Activated CD8-positive, alpha-beta memory T cell treated with anti-CD3 and anti-CD28 coated beads, Interleukin-2, amount 10 ng/mL, durations not matched to agents 7 days and 5 days (primary cell): ENCODE results near the gene LYRM2. TPM values are rescaled to one million over a fixed set of nuclear protein-coding genes. Genes with fewer than 3 reads are reported as not detected.

Experiments
- ATAC-seq: fragments of 150-1000 bp; cut with Tn5 transposase; one replicate; pipeline ENCODE4 v1.10.0; 2021; ENCODE audit warnings: moderate library complexity
- CTCF ChIA-PET: fragments of 350-600 bp; sonication (Branson Sonifier 250); formaldehyde crosslinking; loops from one replicate; lab custom pipeline; 2021; ENCODE audit warnings: antibody characterized with exemption; lab: Charles Lee
- DNase-seq: peaks from one replicate; pipeline ENCODE4 v3.0.0-alpha.2; 2020
- H3K27ac Mint-ChIP-seq: one replicate; pipeline ENCODE4 v1.8.0; 2021; ENCODE audit warnings: mild to moderate bottlenecking, mixed read lengths
- H3K27me3 Mint-ChIP-seq: one replicate; pipeline ENCODE4 v1.8.0; 2021; ENCODE audit warnings: mixed read lengths
- H3K36me3 Mint-ChIP-seq: one replicate; pipeline ENCODE4 v1.8.0; 2021; ENCODE audit warnings: mild to moderate bottlenecking, mixed read lengths
- H3K4me1 Mint-ChIP-seq: one replicate; pipeline ENCODE4 v1.8.0; 2021; ENCODE audit warnings: mixed read lengths
- H3K4me3 Mint-ChIP-seq: one replicate; pipeline ENCODE4 v1.8.0; 2021; ENCODE audit warnings: mild to moderate bottlenecking, moderate library complexity, mixed read lengths
- H3K9me3 Mint-ChIP-seq: one replicate; pipeline ENCODE4 v1.8.0; 2022; ENCODE audit warnings: low read depth, mixed read lengths
- total RNA-seq, 2 experiments: library from RNA; stranded (reverse); gene quantifications; one replicate each; pipeline ENCODE4 v1.2.3, GENCODE V29; 2021

The LYRM2 gene
- total RNA-seq, 2 experiments from 2014 or later = 28.9 to 30.1 TPM

DNA sequence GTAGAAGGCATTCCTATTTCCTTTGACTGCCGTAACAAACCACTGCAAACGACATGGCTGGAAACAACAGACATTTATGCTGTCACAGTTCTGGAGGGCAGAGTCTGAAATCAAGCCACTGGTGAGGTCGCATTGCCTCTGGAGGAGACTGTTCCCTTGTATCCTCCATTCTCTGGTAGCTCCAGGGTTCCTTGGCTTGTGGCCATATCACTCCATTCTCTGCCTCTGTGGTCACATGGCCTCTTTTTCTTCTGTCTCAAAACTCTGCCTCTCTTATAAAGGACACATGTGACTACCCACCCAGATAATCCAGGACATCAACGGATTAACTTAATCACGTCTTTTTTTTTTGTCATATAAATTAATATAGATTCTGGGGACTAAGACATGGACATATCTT lies 84.4 kb downstream of the LYRM2 start:
- Mint-ChIP-seq H3K27ac (no peak overlapping the region), H3K36me3 (no peaks in the 10 kb centered on the region), H3K27me3 (peaks cover 19% of the 10 kb centered on the region), H3K4me1 (no peaks in the 10 kb centered on the region), H3K9me3 (peaks cover 6% of the 10 kb centered on the region), H3K4me3 (no peak overlapping the region)
- ATAC-seq (no peak), DNase-seq (no peak)
- CTCF ChIA-PET = no interaction called here

DNA sequence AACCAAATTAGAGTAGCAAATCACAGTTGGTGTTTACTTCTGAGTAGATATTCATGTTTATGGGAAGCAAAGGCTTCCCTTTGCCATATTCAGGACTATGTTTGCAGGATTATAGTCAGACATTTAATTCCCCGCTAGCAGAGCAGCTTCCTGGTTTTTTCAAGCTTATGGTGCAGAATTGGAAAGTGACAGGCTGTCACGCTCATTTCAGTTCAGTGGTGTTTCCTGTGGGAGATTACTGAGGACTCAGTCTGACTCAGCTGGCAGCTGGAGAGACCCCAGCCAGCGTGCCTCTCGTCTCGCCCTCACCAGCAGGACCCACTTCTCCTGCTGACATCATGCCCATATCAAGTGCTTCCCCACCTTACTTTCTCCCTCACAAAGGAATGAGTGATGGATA lies 85.1 kb downstream of the LYRM2 start:
- ATAC-seq = no peak
- no peak overlapping the region for H3K4me3 Mint-ChIP-seq
- no peaks in the 10 kb centered on the region for H3K36me3 Mint-ChIP-seq
- DNase-seq = no peak
- no peak overlapping the region for H3K27ac Mint-ChIP-seq
- H3K9me3 Mint-ChIP-seq = peaks cover 6% of the 10 kb centered on the region
- peaks cover 15% of the 10 kb centered on the region for H3K27me3 Mint-ChIP-seq
- CTCF ChIA-PET = no interaction called here
- no peaks in the 10 kb centered on the region for H3K4me1 Mint-ChIP-seq

DNA sequence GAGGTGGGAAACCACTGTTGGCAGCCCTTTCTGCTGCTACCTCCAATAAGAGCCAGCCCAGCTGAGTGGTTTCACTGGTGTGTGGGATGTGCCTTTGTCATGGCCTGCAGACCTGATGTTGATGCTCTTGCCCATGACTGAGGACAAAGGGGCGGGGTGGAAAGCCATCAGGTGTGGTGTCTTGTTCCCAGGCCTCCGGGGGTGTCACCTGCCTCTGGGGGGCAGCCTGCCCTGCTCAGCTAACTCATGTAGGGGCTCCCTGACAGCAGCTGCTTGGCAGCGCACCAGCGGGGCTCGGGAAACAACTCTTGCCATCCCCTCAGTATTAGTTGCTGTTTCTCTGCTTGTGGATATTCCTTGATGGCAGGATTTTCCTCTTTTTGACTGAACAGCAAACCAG lies 91.3 kb downstream of the LYRM2 start:
- Mint-ChIP-seq H3K4me3 (no peak overlapping the region), H3K36me3 (no peaks in the 10 kb centered on the region), H3K9me3 (no peaks in the 10 kb centered on the region), H3K4me1 (no peaks in the 10 kb centered on the region), H3K27me3 (no peaks in the 10 kb centered on the region), H3K27ac (no peak overlapping the region)
- CTCF ChIA-PET = no interaction called here
- no peak for DNase-seq
- no peak for ATAC-seq

DNA sequence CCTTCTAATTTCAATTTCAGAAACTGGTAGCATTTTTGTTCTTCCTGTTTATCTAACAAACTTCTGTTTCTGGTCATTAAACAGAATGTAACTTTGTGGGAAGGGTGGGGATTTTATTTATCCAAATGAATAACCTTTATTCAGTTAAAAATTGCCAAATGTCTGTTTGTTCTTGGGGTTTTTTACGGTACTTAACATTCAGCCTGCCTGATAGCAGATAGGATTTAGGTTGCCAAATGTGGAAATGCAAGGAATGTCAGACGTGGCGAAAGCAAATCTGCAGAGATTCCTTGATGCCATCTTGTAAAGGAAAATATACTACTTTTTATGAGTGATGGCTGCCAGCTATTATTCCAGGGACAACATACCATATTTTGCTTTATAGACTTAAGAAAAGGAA lies 95.7 kb downstream of the LYRM2 start:
- Mint-ChIP-seq H3K4me1 (no peaks in the 10 kb centered on the region), H3K36me3 (no peaks in the 10 kb centered on the region), H3K27ac (no peak overlapping the region), H3K9me3 (no peaks in the 10 kb centered on the region), H3K27me3 (peaks cover 7% of the 10 kb centered on the region), H3K4me3 (no peak overlapping the region)
- DNase-seq = no peak
- CTCF ChIA-PET = no interaction called here
- no peak for ATAC-seq

DNA sequence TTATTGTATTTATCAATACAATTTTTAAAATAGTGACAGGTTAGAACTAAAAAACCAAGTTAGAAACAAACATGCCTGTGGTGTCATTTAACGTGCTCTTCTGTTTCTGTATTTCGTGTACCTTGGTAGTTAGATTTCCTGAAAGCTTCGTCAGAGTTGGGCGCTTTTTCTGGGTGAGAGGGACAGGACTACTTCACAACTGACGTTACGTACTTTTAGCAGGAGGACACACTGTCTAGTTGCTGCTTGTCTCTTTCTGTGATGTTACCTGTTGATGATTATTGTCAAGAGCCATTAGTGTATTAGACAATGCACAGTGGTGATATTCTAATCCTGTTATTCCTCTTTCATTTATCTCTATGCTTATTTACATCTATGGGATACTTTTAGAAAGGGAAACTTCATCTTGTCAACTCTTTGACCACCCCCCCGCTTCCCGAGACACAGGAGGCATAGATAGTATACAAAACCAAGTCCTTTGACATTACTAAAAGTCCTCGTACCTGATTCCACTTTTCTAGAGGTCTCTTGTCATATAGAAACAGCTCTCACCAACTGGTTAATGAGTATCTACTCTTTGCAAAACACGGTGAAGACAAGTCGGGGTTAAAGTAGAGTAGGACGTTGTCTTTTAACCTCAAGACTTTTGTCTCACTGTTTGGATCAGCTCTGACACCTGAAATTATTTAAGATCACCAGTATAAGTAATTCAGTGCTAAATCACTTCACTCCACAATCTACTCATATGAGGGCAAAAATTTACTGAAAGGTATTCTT lies 96.3 kb downstream of the LYRM2 start:
- Mint-ChIP-seq H3K36me3 (no peaks in the 10 kb centered on the region), H3K27me3 (peaks cover 7% of the 10 kb centered on the region), H3K27ac (no peak overlapping the region), H3K4me1 (no peaks in the 10 kb centered on the region), H3K9me3 (no peaks in the 10 kb centered on the region), H3K4me3 (no peak overlapping the region)
- DNase-seq (no peak), ATAC-seq (no peak)
- CTCF ChIA-PET = no interaction called here

DNA sequence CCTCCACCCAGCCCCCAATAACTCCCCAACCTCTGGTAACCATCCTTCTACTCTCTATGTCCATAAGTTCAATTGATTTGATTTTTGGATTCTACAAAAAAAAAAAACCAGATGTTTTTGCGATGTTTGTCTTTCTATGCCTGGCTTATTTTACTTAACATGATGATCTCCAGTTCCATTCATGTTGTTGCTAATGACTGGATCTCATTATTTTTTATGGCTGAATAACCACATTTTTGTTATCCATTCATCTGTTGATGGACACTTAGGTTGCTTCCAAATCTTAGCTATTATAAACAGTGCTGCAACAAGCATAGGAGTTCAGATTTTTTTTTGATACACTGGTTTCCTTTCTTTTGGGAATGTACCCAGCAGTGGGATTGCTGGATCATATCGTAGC lies 98.8 kb downstream of the LYRM2 start:
- DNase-seq (no peak), ATAC-seq (no peak)
- Mint-ChIP-seq H3K36me3 (no peaks in the 10 kb centered on the region), H3K4me1 (no peaks in the 10 kb centered on the region), H3K4me3 (no peak overlapping the region), H3K27me3 (peaks cover 7% of the 10 kb centered on the region), H3K9me3 (no peaks in the 10 kb centered on the region), H3K27ac (no peak overlapping the region)
- CTCF ChIA-PET = no interaction called here

DNA sequence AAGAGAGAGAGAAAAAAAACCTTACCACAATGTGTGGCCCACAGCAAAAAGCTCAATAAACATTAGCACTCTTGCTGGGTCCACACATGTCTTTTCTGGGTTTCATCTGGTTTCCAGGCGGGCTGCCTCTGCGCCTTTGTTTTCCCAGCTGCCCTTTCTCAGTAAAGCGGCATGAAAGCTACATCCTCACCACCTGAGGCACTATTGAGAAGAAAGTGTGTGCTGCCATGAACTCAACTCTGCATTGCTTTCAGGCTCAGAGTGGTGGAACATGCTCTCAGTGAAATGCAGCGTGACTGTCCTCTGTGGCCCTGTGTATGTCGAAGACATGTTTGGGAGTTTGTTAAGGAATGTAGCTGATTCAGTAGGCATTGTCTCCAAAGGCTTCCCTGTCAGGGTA lies 102.3 kb downstream of the LYRM2 start:
- Mint-ChIP-seq H3K36me3 (no peaks in the 10 kb centered on the region), H3K9me3 (no peaks in the 10 kb centered on the region), H3K27me3 (peaks cover 7% of the 10 kb centered on the region), H3K27ac (no peak overlapping the region), H3K4me1 (no peaks in the 10 kb centered on the region), H3K4me3 (no peak overlapping the region)
- ATAC-seq = no peak
- DNase-seq = no peak
- CTCF ChIA-PET = no interaction called here

DNA sequence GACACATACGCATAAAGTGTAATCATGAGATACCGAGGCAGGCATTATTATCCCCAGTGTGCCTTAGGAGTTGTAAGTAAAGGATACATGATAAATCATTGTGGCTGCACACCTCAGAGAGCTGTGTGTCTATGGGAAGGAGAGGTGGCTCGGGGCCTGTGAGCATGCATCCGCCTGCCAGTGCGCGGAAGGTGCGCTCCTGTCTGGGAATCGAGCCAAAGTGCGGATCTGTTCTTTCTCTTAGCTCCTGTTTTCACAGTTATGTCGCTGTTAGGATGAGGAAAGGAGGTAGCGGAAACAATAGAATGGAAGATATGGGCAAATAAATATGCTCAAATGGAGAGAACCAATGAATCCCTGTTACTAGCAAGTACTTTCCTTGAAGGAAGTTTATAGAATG lies 107.6 kb downstream of the LYRM2 start:
- H3K27me3 Mint-ChIP-seq = no peaks in the 10 kb centered on the region
- DNase-seq (no peak), ATAC-seq (no peak)
- H3K27ac Mint-ChIP-seq = no peak overlapping the region
- peaks cover 4% of the 10 kb centered on the region for H3K4me1 Mint-ChIP-seq
- H3K9me3 Mint-ChIP-seq = no peaks in the 10 kb centered on the region
- no peak overlapping the region for H3K4me3 Mint-ChIP-seq
- no peaks in the 10 kb centered on the region for H3K36me3 Mint-ChIP-seq
- CTCF ChIA-PET = no interaction called here

DNA sequence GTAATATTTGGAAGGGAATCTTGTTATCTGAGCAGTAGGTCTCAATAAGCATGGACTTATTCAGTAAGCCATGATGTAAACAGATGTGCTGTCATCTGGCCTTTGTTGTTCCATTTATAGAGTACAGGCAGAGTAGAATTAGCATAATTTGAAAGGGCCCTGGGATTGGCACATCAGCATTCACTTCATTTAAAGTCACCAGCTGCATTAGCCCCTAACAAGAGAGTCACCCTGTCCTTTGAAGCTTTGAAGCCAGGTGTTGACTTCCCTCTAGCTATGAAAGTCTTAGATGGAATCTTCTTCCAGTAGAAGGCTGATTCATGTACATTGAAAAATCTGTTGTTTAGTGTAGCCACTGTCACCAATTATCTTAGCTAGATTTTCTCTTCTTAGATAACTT lies 109.7 kb downstream of the LYRM2 start:
- Mint-ChIP-seq H3K4me3 (no peak overlapping the region), H3K4me1 (peaks cover 4% of the 10 kb centered on the region)

DNA sequence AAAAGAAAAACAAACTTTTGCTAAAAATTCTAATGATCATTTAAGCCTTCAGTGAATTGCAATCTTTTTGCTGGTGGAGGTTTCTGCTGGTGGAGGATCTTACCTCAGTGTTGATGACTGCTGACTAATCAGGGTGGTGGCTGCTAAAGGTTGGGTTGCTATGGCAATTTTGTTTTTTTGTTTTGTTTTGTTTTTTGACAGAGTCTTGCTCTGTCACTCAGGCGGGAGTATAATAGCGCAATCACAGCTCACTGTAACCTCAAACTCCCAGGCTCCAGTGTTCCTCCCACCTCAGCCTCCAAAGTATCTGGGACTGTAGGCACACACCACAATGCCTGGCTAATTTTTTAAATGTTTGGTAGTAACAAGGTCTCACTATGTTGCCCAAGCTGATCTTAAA lies 110.9 kb downstream of the LYRM2 start:
- Mint-ChIP-seq H3K27me3 (no peaks in the 10 kb centered on the region), H3K36me3 (no peaks in the 10 kb centered on the region), H3K4me1 (peaks cover 4% of the 10 kb centered on the region), H3K4me3 (no peak overlapping the region), H3K27ac (no peak overlapping the region), H3K9me3 (no peaks in the 10 kb centered on the region)
- no peak for DNase-seq
- peak; percentile 57 for ATAC-seq
- CTCF ChIA-PET = interaction anchor here (0.7 kb wide), 1 partner anchor 11 kb away, joined by 4 read pairs; no protein-coding TSS in a partner anchor

More for the DNA sequence above, 109.7 kb downstream of the LYRM2 start:
- no peak for ATAC-seq
- DNase-seq = no peak
- H3K36me3 Mint-ChIP-seq = no peaks in the 10 kb centered on the region
- H3K27me3 Mint-ChIP-seq = no peaks in the 10 kb centered on the region
- no peaks in the 10 kb centered on the region for H3K9me3 Mint-ChIP-seq
- CTCF ChIA-PET = no interaction called here
- H3K27ac Mint-ChIP-seq = no peak overlapping the region

DNA sequence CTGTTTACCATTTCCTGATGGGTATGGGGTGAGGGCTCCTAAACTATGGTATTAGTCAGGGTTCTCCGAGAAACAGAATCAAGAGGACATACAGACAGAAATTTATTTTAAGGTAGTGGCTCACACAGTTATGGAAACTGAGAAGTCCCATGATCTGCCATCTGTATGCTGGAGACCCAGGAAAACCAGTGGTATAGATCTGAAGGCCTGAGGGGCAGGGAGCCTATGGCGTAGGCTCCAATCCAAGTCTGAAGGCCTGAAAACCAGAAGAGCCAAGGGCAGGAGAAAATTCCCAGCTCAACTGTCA lies 112.0 kb downstream of the LYRM2 start:
- Mint-ChIP-seq H3K27ac (no peak overlapping the region), H3K9me3 (no peaks in the 10 kb centered on the region), H3K27me3 (no peaks in the 10 kb centered on the region), H3K4me3 (no peak overlapping the region), H3K36me3 (no peaks in the 10 kb centered on the region), H3K4me1 (peaks cover 4% of the 10 kb centered on the region)
- no peak for ATAC-seq
- DNase-seq = no peak
- CTCF ChIA-PET = no interaction called here

DNA sequence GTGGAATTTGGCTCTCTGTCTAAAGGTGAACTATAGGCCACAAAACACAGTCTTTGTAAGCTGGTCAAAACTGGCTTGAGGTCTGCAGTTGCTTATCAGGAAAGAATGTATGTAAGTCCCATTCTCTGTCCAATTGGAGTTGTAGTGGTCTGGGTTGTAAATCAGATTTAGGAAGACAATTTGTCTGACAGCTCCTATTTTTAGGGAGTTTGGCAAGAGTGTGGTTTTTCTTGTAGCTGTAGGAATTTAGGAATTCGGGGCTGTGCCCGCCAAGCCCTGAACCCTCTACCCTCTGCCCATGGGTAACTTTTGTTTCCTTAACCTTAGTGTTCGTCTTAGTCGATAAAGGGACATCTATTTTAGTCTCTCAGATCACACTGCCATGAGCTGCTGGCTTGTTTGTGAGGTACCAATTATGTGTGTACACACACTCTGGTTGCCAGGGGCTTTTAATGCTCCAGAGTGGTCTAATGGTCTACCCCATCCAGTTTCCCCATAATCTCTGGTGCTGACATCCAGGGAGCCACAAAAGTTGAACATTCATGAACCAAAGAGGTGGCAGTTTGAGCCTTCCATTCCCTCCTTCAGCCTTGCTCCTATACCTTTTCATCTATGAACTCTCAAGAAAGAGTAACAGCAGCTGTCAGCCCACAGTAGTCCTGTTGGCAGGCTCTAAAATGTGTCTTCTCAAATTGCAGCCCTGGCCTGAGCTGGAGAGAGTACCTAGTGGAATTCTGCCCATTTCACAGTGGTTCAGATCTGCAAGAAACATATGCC lies 112.6 kb downstream of the LYRM2 start:
- no peaks in the 10 kb centered on the region for H3K9me3 Mint-ChIP-seq
- H3K27me3 Mint-ChIP-seq = no peaks in the 10 kb centered on the region
- H3K36me3 Mint-ChIP-seq = no peaks in the 10 kb centered on the region
- H3K27ac Mint-ChIP-seq = no peak overlapping the region
- ATAC-seq (no peak), DNase-seq (no peak)
- no peak overlapping the region for H3K4me3 Mint-ChIP-seq
- CTCF ChIA-PET = no interaction called here
- peaks cover 4% of the 10 kb centered on the region for H3K4me1 Mint-ChIP-seq

DNA sequence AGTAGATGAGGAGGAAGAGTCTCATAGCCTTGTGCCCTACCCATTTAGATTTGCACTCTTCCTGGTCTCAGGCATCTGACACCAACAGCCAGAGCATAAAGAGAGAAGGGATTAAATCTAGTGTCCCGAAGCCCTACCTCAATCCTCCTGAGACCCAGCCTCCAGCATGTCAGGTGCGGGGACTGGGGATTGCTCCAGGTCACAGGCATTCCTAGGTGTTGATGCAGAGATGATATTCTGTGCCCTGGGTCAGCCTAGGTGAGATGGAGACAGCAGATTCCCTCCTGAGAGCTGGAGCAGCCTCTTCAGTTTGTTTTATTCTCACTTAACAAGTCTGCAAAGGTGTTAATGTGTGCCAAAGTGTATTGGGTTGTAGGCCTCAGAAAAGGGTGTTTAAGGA lies 115.8 kb downstream of the LYRM2 start:
- Mint-ChIP-seq H3K27ac (no peak overlapping the region), H3K27me3 (no peaks in the 10 kb centered on the region), H3K9me3 (no peaks in the 10 kb centered on the region), H3K36me3 (no peaks in the 10 kb centered on the region), H3K4me1 (peaks cover 2% of the 10 kb centered on the region), H3K4me3 (no peak overlapping the region)
- ATAC-seq = no peak
- CTCF ChIA-PET = no interaction called here
- no peak for DNase-seq

DNA sequence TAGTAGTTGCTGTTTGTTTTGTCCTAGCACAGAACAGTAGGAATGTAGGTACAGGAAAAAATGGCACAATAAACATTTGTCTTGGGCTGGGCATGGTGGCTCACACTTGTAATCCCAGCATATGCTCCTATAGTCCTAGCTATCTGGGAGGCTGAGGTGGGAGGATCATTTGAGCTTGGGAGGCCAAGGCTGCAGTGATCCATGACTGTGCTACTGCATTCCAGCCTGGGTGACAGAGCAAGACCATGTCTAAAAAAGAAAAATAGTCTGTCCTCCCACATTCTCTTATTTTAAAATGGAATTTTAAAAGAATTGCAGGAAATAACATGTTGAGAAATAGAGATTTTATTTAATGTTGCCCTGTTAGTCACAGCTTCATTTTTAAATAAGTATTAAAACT lies 117.8 kb downstream of the LYRM2 start:
- no peak overlapping the region for H3K27ac Mint-ChIP-seq
- no peaks in the 10 kb centered on the region for H3K4me1 Mint-ChIP-seq
- H3K9me3 Mint-ChIP-seq = no peaks in the 10 kb centered on the region
- no peaks in the 10 kb centered on the region for H3K36me3 Mint-ChIP-seq
- H3K4me3 Mint-ChIP-seq = no peak overlapping the region
- CTCF ChIA-PET = no interaction called here
- DNase-seq = no peak
- no peak for ATAC-seq
- no peaks in the 10 kb centered on the region for H3K27me3 Mint-ChIP-seq
